ENCODE results near the gene OTOGL. TPM values are rescaled to one million over a fixed set of nuclear protein-coding genes. Genes with fewer than 3 reads are reported as not detected.

Gene OTOGL
- polyA plus RNA-seq, 1 of the 3 experiments (the other 2 are of a cell fraction), result 0.61 TPM

GRCh38 chr12:80059875-80060274, 39.5 kb upstream of the OTOGL start:
- POLR2A ChIA-PET, result no interaction called here
- H3K4me1 ChIP-seq (ENCODE audit: control insufficient read depth in 1 of 2, insufficient read depth in 2 of 2, low read depth in 1 of 2, low read length in 1 of 2), result no peaks in the 10 kb centered on the region
- WGBS (ENCODE audit: low lambda C conversion rate), result 13% methylated on average over 2 of the region's 2 CpGs

DNA sequence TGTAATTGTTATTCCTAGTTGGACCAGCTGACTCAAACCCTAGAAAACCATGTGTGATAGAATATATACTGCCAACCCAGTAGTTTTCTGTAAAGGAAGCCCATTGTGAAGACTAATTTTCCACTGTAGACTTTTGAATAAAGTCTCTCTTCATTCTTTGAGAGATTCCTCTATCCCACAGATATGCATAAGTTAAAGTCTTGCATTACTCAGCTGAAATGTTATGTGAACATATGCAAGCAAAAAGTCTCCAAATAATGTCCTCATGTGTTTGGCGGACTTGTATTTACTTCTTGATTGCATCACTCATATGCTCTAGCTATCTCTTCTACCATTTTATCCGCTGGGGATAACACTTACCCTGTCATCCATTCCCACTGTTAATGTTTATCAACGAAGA, 35.1 kb upstream of the OTOGL start:
- no peaks in the 10 kb centered on the region for H3K9me2 ChIP-seq
- H2AFZ ChIP-seq (ENCODE audit: low read depth), result no peak overlapping the region
- WGBS (ENCODE audit: low lambda C conversion rate), result 58% methylated on average over 3 of the region's 3 CpGs
- H3K4me2 ChIP-seq, result no peak overlapping the region
- H4K20me1 ChIP-seq (ENCODE audit: insufficient read depth), result no peaks in the 10 kb centered on the region
- no peak for DNase-seq
- H3K27me3 ChIP-seq (ENCODE audit: insufficient read depth), result no peaks in the 10 kb centered on the region
- no peak overlapping the region for H3K4me3 ChIP-seq (ENCODE audit: low read depth in 2 of 2, low read length in 1 of 2)
- CTCF ChIA-PET, result no interaction called here
- no peaks in the 10 kb centered on the region for H3K79me2 ChIP-seq (ENCODE audit: insufficient read depth)
- no peak overlapping the region for H3K27ac ChIP-seq (ENCODE audit: low read depth in 2 of 2, low read length in 1 of 2)
- POLR2A ChIA-PET, result no interaction called here
- H3K4me1 ChIP-seq (ENCODE audit: control insufficient read depth in 1 of 2, insufficient read depth in 2 of 2, low read depth in 1 of 2, low read length in 1 of 2), result no peaks in the 10 kb centered on the region
- H3F3A ChIP-seq (replicated peaks; ENCODE audit: insufficient read depth), result peaks cover 3% of the 10 kb centered on the region
- H3K36me3 ChIP-seq (replicated peaks in 1 of 2; ENCODE audit: control insufficient read depth in 1 of 2, insufficient read depth in 2 of 2, low read length in 1 of 2), result no peaks in the 10 kb centered on the region
- no peaks in the 10 kb centered on the region for H3K9me3 ChIP-seq
- H3K9ac ChIP-seq, result no peak overlapping the region
- no peak for TF ChIP-seq FOXJ3 (CRISPR knock-in tag; IDR thresholded peaks at IDR 0.05)
- TF ChIP-seq ELF1 (IDR thresholded peaks at IDR 0.05), result no peak
- TF ChIP-seq, protein P1, sequence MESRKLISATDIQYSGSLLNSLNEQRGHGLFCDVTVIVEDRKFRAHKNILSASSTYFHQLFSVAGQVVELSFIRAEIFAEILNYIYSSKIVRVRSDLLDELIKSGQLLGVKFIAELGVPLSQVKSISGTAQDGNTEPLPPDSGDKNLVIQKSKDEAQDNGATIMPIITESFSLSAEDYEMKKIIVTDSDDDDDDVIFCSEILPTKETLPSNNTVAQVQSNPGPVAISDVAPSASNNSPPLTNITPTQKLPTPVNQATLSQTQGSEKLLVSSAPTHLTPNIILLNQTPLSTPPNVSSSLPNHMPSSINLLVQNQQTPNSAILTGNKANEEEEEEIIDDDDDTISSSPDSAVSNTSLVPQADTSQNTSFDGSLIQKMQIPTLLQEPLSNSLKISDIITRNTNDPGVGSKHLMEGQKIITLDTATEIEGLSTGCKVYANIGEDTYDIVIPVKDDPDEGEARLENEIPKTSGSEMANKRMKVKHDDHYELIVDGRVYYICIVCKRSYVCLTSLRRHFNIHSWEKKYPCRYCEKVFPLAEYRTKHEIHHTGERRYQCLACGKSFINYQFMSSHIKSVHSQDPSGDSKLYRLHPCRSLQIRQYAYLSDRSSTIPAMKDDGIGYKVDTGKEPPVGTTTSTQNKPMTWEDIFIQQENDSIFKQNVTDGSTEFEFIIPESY (IDR thresholded peaks at IDR 0.05; ENCODE audit: borderline replicate concordance, low read depth), result no peak
- no peak for TF ChIP-seq GABPA (IDR thresholded peaks at IDR 0.05; ENCODE audit: low read depth)
- TF ChIP-seq EP300 (IDR thresholded peaks at IDR 0.05; ENCODE audit: borderline replicate concordance in 1 of 2, low read depth in 1 of 2, low read length in 1 of 2), result no peak
- no peak for TF ChIP-seq POLR2AphosphoS5 (IDR thresholded peaks at IDR 0.05; ENCODE audit: low read depth, low read length)
- no peak for TF ChIP-seq MEF2A (IDR thresholded peaks at IDR 0.05; ENCODE audit: borderline replicate concordance, low read depth)
- TF ChIP-seq EZH2phosphoT487 (IDR thresholded peaks at IDR 0.05; ENCODE audit: borderline replicate concordance, low read depth), result no peak
- TF ChIP-seq MAX (IDR thresholded peaks at IDR 0.05; ENCODE audit: low read depth), result no peak
- no peak for TF ChIP-seq NFIC (IDR thresholded peaks at IDR 0.05; ENCODE audit: borderline replicate concordance)
- TF ChIP-seq, protein P2, sequence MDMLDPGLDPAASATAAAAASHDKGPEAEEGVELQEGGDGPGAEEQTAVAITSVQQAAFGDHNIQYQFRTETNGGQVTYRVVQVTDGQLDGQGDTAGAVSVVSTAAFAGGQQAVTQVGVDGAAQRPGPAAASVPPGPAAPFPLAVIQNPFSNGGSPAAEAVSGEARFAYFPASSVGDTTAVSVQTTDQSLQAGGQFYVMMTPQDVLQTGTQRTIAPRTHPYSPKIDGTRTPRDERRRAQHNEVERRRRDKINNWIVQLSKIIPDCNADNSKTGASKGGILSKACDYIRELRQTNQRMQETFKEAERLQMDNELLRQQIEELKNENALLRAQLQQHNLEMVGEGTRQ (IDR thresholded peaks at IDR 0.05; ENCODE audit: borderline replicate concordance, low read depth, low read length), result no peak
- TF ChIP-seq CHD2 (IDR thresholded peaks at IDR 0.05; ENCODE audit: low read length, partially characterized antibody), result no peak
- no peak for TF ChIP-seq SMC3 (IDR thresholded peaks at IDR 0.05; ENCODE audit: low read depth, low read length)
- TF ChIP-seq FOXM1 (IDR thresholded peaks at IDR 0.05; ENCODE audit: low read depth), result no peak
- no peak for TF ChIP-seq MXI1 (IDR thresholded peaks at IDR 0.05; ENCODE audit: low read depth, low read length)
- TF ChIP-seq NRF1 (IDR thresholded peaks at IDR 0.05; ENCODE audit: low read depth, low read length), result no peak

More at GRCh38 chr12:80059875-80060274, 39.5 kb upstream of the OTOGL start:
- TF ChIP-seq FOSL2 (IDR thresholded peaks at IDR 0.05; ENCODE audit: borderline replicate concordance, low read depth), result no peak
- no peak for TF ChIP-seq GATA2 (CRISPR knock-in tag; IDR thresholded peaks at IDR 0.05)
- no peak for TF ChIP-seq RCOR1 (IDR thresholded peaks at IDR 0.05; ENCODE audit: low read length)
- TF ChIP-seq REST (IDR thresholded peaks at IDR 0.05; ENCODE audit: low read depth, low read length), result no peak
- no peak for TF ChIP-seq POLR2AphosphoS5 (IDR thresholded peaks at IDR 0.05; ENCODE audit: low read depth, low read length)
- no peak overlapping the region for H3K9ac ChIP-seq
- no peaks in the 10 kb centered on the region for H3K27me3 ChIP-seq (ENCODE audit: insufficient read depth)
- no peak overlapping the region for H3K4me3 ChIP-seq (ENCODE audit: low read depth in 2 of 2, low read length in 1 of 2)
- no peak overlapping the region for H3K27ac ChIP-seq (ENCODE audit: low read depth in 2 of 2, low read length in 1 of 2)
- CTCF ChIA-PET, result no interaction called here
- H3K36me3 ChIP-seq (replicated peaks in 1 of 2; ENCODE audit: control insufficient read depth in 1 of 2, insufficient read depth in 2 of 2, low read length in 1 of 2), result no peaks in the 10 kb centered on the region
- no peak for DNase-seq
- H3K79me2 ChIP-seq (ENCODE audit: insufficient read depth), result no peaks in the 10 kb centered on the region
- no peaks in the 10 kb centered on the region for H3K9me3 ChIP-seq
- no peak overlapping the region for H3K4me2 ChIP-seq
- H3K9me2 ChIP-seq, result no peaks in the 10 kb centered on the region
- H3F3A ChIP-seq (replicated peaks; ENCODE audit: insufficient read depth), result no peaks in the 10 kb centered on the region
- no peaks in the 10 kb centered on the region for H4K20me1 ChIP-seq (ENCODE audit: insufficient read depth)
- H2AFZ ChIP-seq (ENCODE audit: low read depth), result no peak overlapping the region
